ENCODE measurements around the gene CFAP74. TPM values are rescaled to one million over a fixed set of nuclear protein-coding genes. Genes with fewer than 3 reads are reported as not detected.

Gene CFAP74
- total RNA-seq, 4 donors from 2014 or later: not detected

DNA sequence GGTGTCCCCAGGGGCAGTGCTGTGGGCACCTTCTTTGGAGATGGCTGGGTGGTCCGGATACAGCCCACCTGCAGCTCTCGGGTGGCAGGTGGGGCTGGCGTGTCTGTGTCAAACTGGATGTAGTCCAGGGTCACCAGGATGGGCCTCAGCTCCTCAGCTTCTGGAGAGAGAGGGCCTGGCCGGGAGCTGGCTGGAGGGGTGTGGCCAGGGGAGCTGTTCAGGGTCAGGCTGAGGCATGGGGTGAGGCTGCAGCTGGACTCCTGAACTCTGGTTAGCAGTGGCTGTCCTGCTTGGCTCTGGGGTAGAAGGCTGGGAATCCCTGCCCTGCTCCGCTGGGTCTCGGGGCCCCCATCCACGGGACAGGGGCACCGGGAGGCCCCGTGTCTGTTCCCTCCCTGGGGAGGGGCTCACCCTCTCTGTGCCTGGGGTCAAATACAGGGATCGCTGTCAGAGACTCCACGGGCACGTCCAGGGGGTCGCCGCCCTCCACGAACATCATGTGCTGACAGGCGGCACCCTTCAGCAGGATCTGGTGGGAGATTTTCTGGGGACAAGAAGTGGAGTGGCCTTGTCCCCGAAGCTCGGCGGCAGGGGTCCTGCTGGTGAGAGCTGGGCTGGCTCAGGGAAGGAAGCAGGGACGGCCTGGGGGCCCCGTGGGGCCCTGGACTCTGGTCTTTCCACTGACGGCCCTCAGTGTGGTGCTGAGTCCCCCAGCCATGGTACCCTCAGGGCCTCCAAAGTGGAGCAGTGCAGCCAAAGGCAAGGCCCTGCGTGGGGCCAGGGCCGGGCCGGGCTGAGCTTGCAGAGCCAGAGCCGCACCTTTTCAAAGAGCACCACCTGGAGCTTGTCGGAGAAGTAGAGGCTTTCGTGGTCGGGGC lies 80.4 kb downstream of the CFAP74 start:
- no peak for DNase-seq (ENCODE audit: low spot score in 2 of 2)

DNA sequence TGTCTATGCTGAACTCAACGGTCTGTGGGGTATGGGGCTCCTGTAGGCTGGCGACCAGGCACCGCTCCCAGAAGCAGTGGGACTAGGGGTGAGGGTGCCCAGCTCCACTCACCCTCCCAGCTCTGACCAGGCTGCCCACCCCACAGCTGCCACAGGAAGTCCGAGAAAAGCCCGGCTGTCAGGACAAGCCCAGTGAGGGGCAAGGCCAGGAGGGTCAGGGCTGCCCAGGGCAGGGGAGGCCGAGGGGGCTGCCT lies 81.0 kb downstream of the CFAP74 start:
- no peak for TF ChIP-seq POLR2A (IDR thresholded peaks at IDR 0.05)
- TF ChIP-seq CTCF (IDR thresholded peaks at IDR 0.05): no peak
- TF ChIP-seq EP300 (IDR thresholded peaks at IDR 0.05): no peak
- no peaks in the 10 kb centered on the region for H3K36me3 ChIP-seq
- no peak overlapping the region for H3K27ac ChIP-seq
- no peaks in the 10 kb centered on the region for H3K9me3 ChIP-seq
- WGBS, 2 donors: 63 to 67% methylated on average over 4 to 6 of the region's 6 CpGs
- no peaks in the 10 kb centered on the region for H3K27me3 ChIP-seq
- peaks cover 0 to 31% (median 12%) of the 10 kb centered on the region in 4 donors for H3K4me1 ChIP-seq
- no peak for DNase-seq (ENCODE audit: low spot score in 2 of 2)
- H3K4me3 ChIP-seq: no peak overlapping the region

More for the DNA sequence above, 80.4 kb downstream of the CFAP74 start:
- Histone ChIP-seq H3K27me3 (no peaks in the 10 kb centered on the region), H3K9me3 (no peaks in the 10 kb centered on the region), H3K27ac (no peak overlapping the region), H3K4me3 (no peak overlapping the region), H3K4me1 (peaks cover 0 to 27% (median 10%) of the 10 kb centered on the region in 4 donors), H3K36me3 (no peaks in the 10 kb centered on the region)
- WGBS, 2 donors: 61 to 71% methylated on average over 20 to 27 of the region's 29 CpGs
- TF ChIP-seq POLR2A (IDR thresholded peaks at IDR 0.05): no peak
- TF ChIP-seq EP300 (IDR thresholded peaks at IDR 0.05): no peak
- TF ChIP-seq CTCF (IDR thresholded peaks at IDR 0.05): no peak

- Histone ChIP-seq H3K27ac (no peak overlapping the region), H3K4me3 (no peak overlapping the region), H3K9me3 (no peaks in the 10 kb centered on the region), H3K27me3 (no peaks in the 10 kb centered on the region), H3K36me3 (no peaks in the 10 kb centered on the region), H3K4me1 (peaks cover 0 to 31% (median 12%) of the 10 kb centered on the region in 4 donors)
- WGBS, 2 donors: 71 to 87% methylated on average over 11 to 13 of the region's 16 CpGs
- no peak for DNase-seq (ENCODE audit: low spot score in 2 of 2)
- no peak for TF ChIP-seq POLR2A (IDR thresholded peaks at IDR 0.05)
These were observed 81.5 kb downstream of the CFAP74 start for GRCh38 chr1:1921901-1922701.

DNA sequence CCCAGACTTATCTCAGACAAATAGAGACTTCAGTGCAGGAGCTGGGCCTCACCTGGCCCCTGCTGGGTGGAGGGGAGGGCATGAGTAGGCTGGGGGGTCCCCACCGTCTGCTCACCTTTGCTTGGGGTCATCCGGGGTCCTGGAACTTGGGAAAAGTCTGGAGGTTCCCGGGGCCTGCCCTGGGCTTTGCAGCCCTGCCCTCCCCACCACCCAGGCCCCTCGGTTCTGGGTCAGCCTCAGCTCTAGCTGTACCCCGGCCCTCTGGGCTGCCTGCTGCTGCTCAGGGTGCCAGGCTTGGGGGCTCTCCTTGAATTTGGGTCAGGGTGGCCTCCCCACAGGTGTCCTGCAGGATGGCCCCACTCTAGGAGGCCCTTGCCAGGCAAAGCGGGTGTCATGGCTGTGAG lies 82.1 kb downstream of the CFAP74 start:
- no peaks in the 10 kb centered on the region for H3K27me3 ChIP-seq
- no peak for DNase-seq (ENCODE audit: low spot score in 2 of 2)
- H3K9me3 ChIP-seq: no peaks in the 10 kb centered on the region
- H3K4me3 ChIP-seq: no peak overlapping the region
- H3K27ac ChIP-seq: no peak overlapping the region
- peaks cover 0 to 31% (median 12%) of the 10 kb centered on the region in 4 donors for H3K4me1 ChIP-seq
- 71 to 90% methylated on average over 4 of the region's 6 CpGs for WGBS, 2 donors
- TF ChIP-seq POLR2A (IDR thresholded peaks at IDR 0.05) (no peak), EP300 (IDR thresholded peaks at IDR 0.05) (no peak), CTCF (IDR thresholded peaks at IDR 0.05) (no peak)
- no peaks in the 10 kb centered on the region for H3K36me3 ChIP-seq

DNA sequence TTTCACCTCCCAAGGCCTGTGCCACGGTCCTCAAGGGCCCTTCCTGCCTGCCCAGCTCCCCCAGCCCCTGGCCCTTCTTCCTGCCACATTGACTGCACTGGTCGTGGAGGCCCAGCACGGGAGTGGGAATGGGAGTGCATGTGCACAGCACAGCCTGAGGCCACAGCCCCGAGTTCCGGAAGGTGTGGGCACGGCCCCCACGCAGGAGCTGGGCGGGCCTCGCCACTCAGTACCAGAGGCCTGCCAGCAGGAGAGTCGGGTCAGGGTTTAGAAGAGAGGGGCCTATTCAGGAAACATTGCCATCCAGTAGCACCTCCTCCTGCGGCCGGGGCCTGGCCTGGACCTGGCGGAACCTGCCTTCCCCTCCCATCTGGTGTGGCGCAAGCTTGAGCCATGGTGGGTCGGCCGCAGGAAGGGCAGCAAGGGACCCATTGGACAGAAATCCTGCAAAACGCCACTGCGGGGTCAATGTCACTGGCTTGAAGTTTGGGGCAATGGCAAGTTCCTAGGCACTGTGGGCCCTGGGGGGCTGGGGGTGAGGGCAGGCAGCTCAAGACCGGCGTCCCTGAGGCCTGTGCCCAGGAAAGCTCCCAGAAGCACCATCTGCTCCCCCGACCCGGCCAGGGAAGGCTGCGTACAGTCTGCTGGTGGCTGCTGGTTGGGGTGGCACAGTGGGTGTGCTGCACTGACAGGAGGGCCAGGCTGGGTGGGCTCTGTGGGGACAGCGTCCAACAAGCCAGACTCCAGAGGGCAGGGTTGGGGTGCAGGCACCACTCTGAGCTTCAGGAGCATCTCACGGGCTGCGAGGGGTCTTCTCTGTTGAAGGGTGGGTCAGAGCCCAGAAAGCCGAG lies 82.8 kb downstream of the CFAP74 start:
- Histone ChIP-seq H3K36me3 (no peaks in the 10 kb centered on the region), H3K4me1 (peaks cover 0 to 31% (median 12%) of the 10 kb centered on the region in 4 donors), H3K4me3 (no peak overlapping the region), H3K27ac (peak overlapping the region in 1 of 4 donors; percentile 70), H3K9me3 (no peaks in the 10 kb centered on the region), H3K27me3 (peaks cover 0 to 5% of the 10 kb centered on the region in 2 donors)
- no peak for DNase-seq (ENCODE audit: low spot score in 2 of 2)
- 67 to 82% methylated on average over 8 to 16 of the region's 27 CpGs for WGBS, 2 donors
- no peak for TF ChIP-seq EP300 (IDR thresholded peaks at IDR 0.05)
- no peak for TF ChIP-seq POLR2A (IDR thresholded peaks at IDR 0.05)
- TF ChIP-seq CTCF (IDR thresholded peaks at IDR 0.05): no peak

Data from tibial nerve (tissue), 4 donors.